NCI-H1436 treated with DMSO at 0.1 percent for 48 hours (cell line): ENCODE measurements around the gene ABHD8.

Experiments used
- DNase-seq: peaks from one replicate; lab custom pipeline; 2025; lab: John Stamatoyannopoulos, UW

The ABHD8 gene

GRCh38 chr19:17303167-17303939 is at the start of gene ABHD8:
Gene ABHD8 (minus strand): TSS chr19:17303425. CDS start chr19:17301616, 1,809 bp downstream.
- peak; percentile 68 for DNase-seq

- no peak for DNase-seq
Measured at GRCh38 chr19:17352608-17353280, 49.5 kb upstream of the ABHD8 start.

- no peak for DNase-seq
Measured at GRCh38 chr19:17351815-17352435, 48.7 kb upstream of the ABHD8 start.

- no peak for DNase-seq
Measured at GRCh38 chr19:17348700-17349099, 45.5 kb upstream of the ABHD8 start.

GRCh38 chr19:17347877-17348276 is 44.7 kb upstream of the ABHD8 start:
- no peak for DNase-seq

GRCh38 chr19:17347361-17347760 is 44.1 kb upstream of the ABHD8 start:
- no peak for DNase-seq

GRCh38 chr19:17346109-17346671 is 43.0 kb upstream of the ABHD8 start:
- DNase-seq, result no peak

GRCh38 chr19:17341845-17342244 is 38.6 kb upstream of the ABHD8 start:
- no peak for DNase-seq

GRCh38 chr19:17341386-17341785 is 38.2 kb upstream of the ABHD8 start:
- no peak for DNase-seq

- no peak for DNase-seq
Measured at GRCh38 chr19:17340871-17341357, 37.7 kb upstream of the ABHD8 start.

- DNase-seq, result no peak
Measured at GRCh38 chr19:17340302-17340870, 37.2 kb upstream of the ABHD8 start.

GRCh38 chr19:17339088-17339741 is 36.0 kb upstream of the ABHD8 start:
- no peak for DNase-seq

- no peak for DNase-seq
Measured at GRCh38 chr19:17338433-17339078, 35.3 kb upstream of the ABHD8 start.

GRCh38 chr19:17337675-17338432 is 34.6 kb upstream of the ABHD8 start:
- no peak for DNase-seq

GRCh38 chr19:17336872-17337674 is 33.8 kb upstream of the ABHD8 start, which contains the start of gene GTPBP3:
Gene GTPBP3 (plus strand): TSS chr19:17337553. CDS start chr19:17337612, 59 bp downstream.
- DNase-seq, result peak; percentile 94

- no peak for DNase-seq
Measured at GRCh38 chr19:17335575-17335974, 32.4 kb upstream of the ABHD8 start.

GRCh38 chr19:17334414-17335409 is 31.5 kb upstream of the ABHD8 start, which contains the start of gene ANO8:
Gene ANO8 (minus strand): TSS chr19:17334855. CDS start chr19:17334670, 185 bp downstream.
- peak; percentile 77 for DNase-seq
